ENCODE results near the gene PPM1E.
"Not testable (repeated sequence)": the region's sequence is repeated elsewhere in the genome, so short reads cannot be mapped to it uniquely, and the experiment has no call there.

PPM1E gene

DNA sequence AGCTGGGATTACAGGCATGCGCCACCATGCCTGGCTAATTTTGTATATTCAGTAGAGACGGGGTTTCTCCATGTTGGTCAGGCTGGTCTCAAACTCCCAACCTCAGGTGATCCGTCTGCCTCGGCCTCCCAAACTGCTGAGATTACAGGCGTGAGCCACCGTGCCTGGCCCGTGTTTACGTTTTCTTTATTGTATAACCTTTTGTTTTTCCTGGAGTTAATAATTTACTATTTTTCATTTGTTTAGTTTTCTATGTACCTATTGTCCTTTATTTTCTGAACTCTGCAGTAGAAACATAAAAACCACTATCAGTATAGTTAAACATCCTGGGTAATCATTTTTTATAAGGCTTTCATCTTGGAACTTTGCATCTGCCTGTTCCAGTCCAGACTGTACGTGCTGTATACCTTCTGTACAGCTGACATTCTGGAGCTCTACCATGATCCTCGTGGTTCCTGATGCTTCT, 73.6 kb downstream of the PPM1E start:
- no peak overlapping the region for H3K4me3 ChIP-seq (replicated peaks in 1 of 2; ENCODE audit: low read depth in 2 of 2, low read length in 2 of 2)
- DNase-seq (ENCODE audit: low read depth in 2 of 2), result no peak
- no peak for TF ChIP-seq CTCF (IDR thresholded peaks at IDR 0.05; ENCODE audit: low read depth, low read length)

DNA sequence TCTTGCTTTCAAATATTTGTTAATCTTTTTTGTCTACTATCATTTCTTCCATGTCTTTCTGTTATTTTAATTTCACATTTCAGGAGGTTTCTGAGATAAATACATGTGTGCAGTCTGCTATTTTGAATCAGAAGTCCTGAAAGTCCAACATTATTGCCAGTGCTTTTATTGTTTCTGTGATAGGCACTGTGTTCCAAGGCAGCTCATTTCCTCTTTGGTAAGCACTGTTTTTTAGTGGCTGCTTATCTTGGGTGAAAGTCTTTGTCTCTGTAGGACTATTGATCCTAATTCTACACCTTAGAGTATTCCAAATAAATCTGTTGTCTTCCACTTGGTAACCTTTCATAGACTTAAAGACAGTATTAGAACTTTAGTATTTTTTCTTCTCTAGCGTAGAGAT, 76.1 kb downstream of the PPM1E start:
- TF ChIP-seq CTCF (IDR thresholded peaks at IDR 0.05; ENCODE audit: low read depth, low read length), result no peak
- DNase-seq (ENCODE audit: low read depth in 2 of 2), result no peak
- H3K4me3 ChIP-seq (replicated peaks in 1 of 2; ENCODE audit: low read depth in 2 of 2, low read length in 2 of 2), result no peak overlapping the region

DNA sequence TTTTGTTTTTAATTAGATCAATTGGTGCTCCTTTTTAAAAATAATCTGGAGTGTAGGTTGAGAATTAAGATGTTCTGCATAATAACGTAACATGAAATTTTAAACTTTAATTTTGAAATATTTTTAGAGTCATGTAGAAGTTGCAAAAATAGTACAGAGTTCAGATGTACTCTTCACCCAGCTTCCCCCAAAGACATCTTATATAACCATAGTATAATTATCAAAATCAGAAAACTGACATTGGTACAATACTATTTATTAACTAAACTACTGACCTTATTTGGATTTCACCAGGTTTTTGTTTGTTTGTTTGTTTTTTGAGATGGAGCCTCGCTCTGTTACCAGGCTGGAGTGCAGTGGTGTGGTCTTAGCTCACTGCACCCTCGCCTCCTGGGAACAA, 76.9 kb downstream of the PPM1E start:
- no peak for TF ChIP-seq CTCF (IDR thresholded peaks at IDR 0.05; ENCODE audit: low read depth, low read length)
- no peak for DNase-seq (ENCODE audit: low read depth in 2 of 2)
- no peak overlapping the region for H3K4me3 ChIP-seq (replicated peaks in 1 of 2; ENCODE audit: low read depth in 2 of 2, low read length in 2 of 2)

- no peak overlapping the region for H3K4me3 ChIP-seq (replicated peaks in 1 of 2; ENCODE audit: low read depth in 2 of 2, low read length in 2 of 2)
- DNase-seq (ENCODE audit: low read depth in 2 of 2), result no peak
- no peak for TF ChIP-seq CTCF (IDR thresholded peaks at IDR 0.05; ENCODE audit: low read depth, low read length)
Measured at GRCh38 chr17:58837699-58838098, 82.0 kb downstream of the PPM1E start.

GRCh38 chr17:58840820-58841612, 85.4 kb downstream of the PPM1E start:
- TF ChIP-seq CTCF (IDR thresholded peaks at IDR 0.05; ENCODE audit: low read depth, low read length), result no peak
- peak; percentile 16 to 67 for DNase-seq (ENCODE audit: low read depth in 2 of 2)

GRCh38 chr17:58846413-58846812, 90.8 kb downstream of the PPM1E start:
- DNase-seq (ENCODE audit: low read depth in 2 of 2); H3K4me3 ChIP-seq (replicated peaks in 1 of 2; ENCODE audit: low read depth in 2 of 2, low read length in 2 of 2): not testable (repeated sequence)

More at GRCh38 chr17:58840820-58841612, 85.4 kb downstream of the PPM1E start:
- H3K4me3 ChIP-seq (replicated peaks in 1 of 2; ENCODE audit: low read depth in 2 of 2, low read length in 2 of 2), result no peak overlapping the region

DNA sequence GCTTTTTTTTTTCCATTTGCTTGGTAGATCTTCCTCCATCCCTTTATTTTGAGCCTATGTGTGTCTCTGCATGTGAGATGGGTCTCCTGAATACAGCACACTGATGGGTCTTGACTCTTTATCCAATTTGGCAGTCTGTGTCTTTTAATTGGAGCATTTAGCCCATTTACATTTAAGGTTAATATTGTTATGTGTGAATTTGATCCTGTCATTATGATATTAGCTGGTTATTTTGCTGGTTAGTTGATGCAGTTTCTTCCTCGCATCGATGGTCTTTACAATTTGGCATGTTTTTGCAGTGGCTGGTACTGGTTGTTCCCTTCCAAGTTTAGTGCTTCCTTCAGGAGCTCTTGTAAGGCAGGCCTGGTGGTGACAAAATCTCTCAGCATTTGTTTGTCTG, 94.5 kb downstream of the PPM1E start:
- not testable (repeated sequence) for H3K4me3 ChIP-seq (replicated peaks in 1 of 2; ENCODE audit: low read depth in 2 of 2, low read length in 2 of 2); DNase-seq (ENCODE audit: low read depth in 2 of 2)

DNA sequence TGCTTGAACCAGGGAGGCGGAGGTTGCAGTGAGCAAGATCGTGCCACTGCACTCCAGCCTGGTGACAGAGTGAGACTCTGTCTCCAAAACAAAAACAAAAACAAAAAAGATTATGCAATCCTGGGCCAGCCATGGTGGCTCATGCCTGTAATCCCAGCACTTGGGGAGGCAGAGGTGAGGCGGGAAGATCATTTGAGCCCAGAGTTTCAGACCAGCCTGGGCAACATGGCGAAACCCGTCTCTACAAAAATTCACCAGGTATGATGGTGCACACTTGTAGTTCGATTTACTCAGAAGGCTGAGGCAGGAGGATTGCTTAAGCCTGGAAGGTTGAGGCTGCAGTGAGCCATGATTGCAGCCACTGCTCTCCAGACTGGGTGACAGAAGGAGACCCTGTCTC, 109.6 kb downstream of the PPM1E start:
- no peak for TF ChIP-seq CTCF (IDR thresholded peaks at IDR 0.05; ENCODE audit: low read depth, low read length)
- no peak for DNase-seq (ENCODE audit: low read depth in 2 of 2)
- no peak overlapping the region for H3K4me3 ChIP-seq (replicated peaks in 1 of 2; ENCODE audit: low read depth in 2 of 2, low read length in 2 of 2)
